GM13976 (cell line): ENCODE data around the gene PRKAR2B.

Source experiments
- DNase-seq: peaks from one replicate; pipeline ENCODE4 v3.0.0; 2012; ENCODE audit warnings: low spot score
- CTCF ChIP-seq: IDR thresholded peaks from 2 replicates; pipeline ENCODE4 v1.5.1; 2012; ENCODE audit warnings: borderline replicate concordance, mild to moderate bottlenecking; ENCODE audit not compliant: insufficient read depth; ENCODE audit errors: extremely low read depth, missing control alignments, control extremely low read depth
- in situ Hi-C: fragments of 300-500 bp; cut with MboI; formaldehyde crosslinking; loops from one replicate; pipeline ENCODE4 v1.12.0; 2022; ENCODE audit warnings: low sequenced_read_pairs, mixed read lengths, inconsistent platforms; ENCODE audit not compliant: unreplicated experiment

PRKAR2B gene

GRCh38 chr7:107002529-107002998 lies 41.9 kb upstream of the PRKAR2B start:
- in situ Hi-C loops: no loop called here
- DNase-seq: no peak
- TF ChIP-seq CTCF: no peak

- in situ Hi-C loops: no loop called here
- no peak for DNase-seq
- TF ChIP-seq CTCF: no peak
These were observed 37.3 kb upstream of the PRKAR2B start for GRCh38 chr7:107007007-107007891.

GRCh38 chr7:107007892-107008287 lies 36.6 kb upstream of the PRKAR2B start:
- TF ChIP-seq CTCF: no peak
- in situ Hi-C loops: no loop called here
- DNase-seq: no peak

GRCh38 chr7:107009846-107010203 lies 34.7 kb upstream of the PRKAR2B start:
- in situ Hi-C loops: no loop called here
- TF ChIP-seq CTCF: no peak
- no peak for DNase-seq

GRCh38 chr7:107012691-107013090 lies 31.8 kb upstream of the PRKAR2B start:
- in situ Hi-C loops: no loop called here
- TF ChIP-seq CTCF: no peak
- no peak for DNase-seq

- in situ Hi-C loops: no loop called here
- DNase-seq: no peak
- TF ChIP-seq CTCF: no peak
These were observed 30.0 kb upstream of the PRKAR2B start for GRCh38 chr7:107014387-107015023.
